ENCODE results near the gene KIAA1549. TPM values are rescaled to one million over a fixed set of nuclear protein-coding genes. Genes with fewer than 3 reads are reported as not detected.
"Not testable (repeated sequence)": the region's sequence is repeated elsewhere in the genome, so short reads cannot be mapped to it uniquely, and the experiment has no call there.

KIAA1549 gene
- polyA plus RNA-seq, 2 donors, result 0.16 to 0.20 TPM

DNA sequence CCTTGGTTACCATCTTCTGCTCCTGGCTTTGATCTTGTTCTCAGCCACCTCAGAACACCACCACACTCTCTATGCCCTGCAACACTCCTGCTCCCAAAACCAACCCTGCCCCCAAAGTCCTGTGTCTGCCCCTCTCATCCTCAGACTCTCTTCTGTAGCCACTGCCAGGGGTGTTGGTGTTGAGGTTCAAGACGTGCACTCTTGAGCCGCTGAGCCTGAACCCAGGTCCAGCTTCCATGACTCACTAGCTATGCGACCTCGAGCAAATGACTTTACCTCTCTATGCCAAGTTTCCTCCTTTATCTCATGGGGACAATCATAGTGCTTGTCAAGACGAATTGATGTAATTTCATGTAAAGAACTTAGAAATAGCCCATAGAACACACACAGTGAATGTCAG lies 182.4 kb downstream of the KIAA1549 start:
- Histone ChIP-seq H3K27ac (ENCODE audit: low read depth in 2 of 2, low read length in 1 of 2) (no peak overlapping the region), H3K36me3 (ENCODE audit: control insufficient read depth in 2 of 2, insufficient read depth in 2 of 2, low read length in 1 of 2) (no peaks in the 10 kb centered on the region), H3K27me3 (ENCODE audit: control insufficient read depth in 1 of 2, insufficient read depth in 2 of 2, low read length in 2 of 2) (no peaks in the 10 kb centered on the region), H3K4me3 (ENCODE audit: low read depth in 1 of 2, low read length in 2 of 2) (no peak overlapping the region), H3K4me1 (ENCODE audit: control insufficient read depth in 2 of 2, insufficient read depth in 2 of 2, low read length in 1 of 2) (no peaks in the 10 kb centered on the region), H3K9me3 (ENCODE audit: control insufficient read depth in 2 of 2, insufficient read depth in 1 of 2, low read depth in 1 of 2, low read length in 1 of 2) (peaks cover 0 to 6% of the 10 kb centered on the region in 2 donors)
- 59% methylated on average over 5 of the region's 5 CpGs for WGBS, 2 donors

DNA sequence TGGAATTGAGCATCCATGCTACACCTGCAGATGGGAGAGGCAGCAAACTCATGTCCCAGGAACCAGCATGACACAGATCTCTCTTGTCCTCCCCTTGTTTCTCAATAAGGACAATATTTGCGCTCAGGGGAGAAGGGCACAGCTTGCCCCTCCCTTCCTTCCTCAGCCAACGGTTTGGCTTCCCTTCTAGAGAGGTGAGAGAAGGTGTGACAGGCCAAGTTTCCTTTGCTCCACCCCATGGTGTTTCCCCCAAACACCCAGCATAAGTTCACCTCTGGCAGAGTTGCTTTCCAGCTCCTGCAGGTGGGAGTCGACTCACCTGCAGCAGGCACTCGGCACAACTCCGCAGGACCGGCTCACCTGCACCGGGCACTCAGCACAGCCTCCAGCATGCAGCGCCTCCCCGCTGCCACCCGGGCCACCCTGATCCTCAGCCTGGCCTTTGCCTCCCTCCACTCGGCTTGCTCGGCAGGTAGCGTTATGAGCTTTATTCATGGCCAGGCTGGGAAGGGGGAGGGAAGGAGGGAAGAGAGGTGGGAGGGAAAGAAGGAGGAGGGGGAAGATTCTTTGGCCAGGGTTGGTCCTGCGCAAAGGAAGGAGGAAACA lies 183.4 kb downstream of the KIAA1549 start, which contains the start of the genes ATP6V0A4 and TMEM213:
Gene ATP6V0A4 (minus strand): TSS at position 482 of the 606 bp plus-strand sequence. CDS start 26,949 bp downstream, outside the sequence.
Gene TMEM213 (plus strand): TSS at position 280 of the 606 bp plus-strand sequence. CDS start 111 bp downstream, at position 391.
- Histone ChIP-seq H3K4me3 (ENCODE audit: low read depth in 1 of 2, low read length in 2 of 2) (no peak within 1 kb of the TSS), H3K9me3 (ENCODE audit: control insufficient read depth in 2 of 2, insufficient read depth in 1 of 2, low read depth in 1 of 2, low read length in 1 of 2) (peaks cover 0 to 5% of the 10 kb centered on the region in 2 donors), H3K27ac (ENCODE audit: low read depth in 2 of 2, low read length in 1 of 2) (no peak within 1 kb of the TSS), H3K27me3 (ENCODE audit: control insufficient read depth in 1 of 2, insufficient read depth in 2 of 2, low read length in 2 of 2) (no peaks in the 10 kb centered on the region), H3K36me3 (ENCODE audit: control insufficient read depth in 2 of 2, insufficient read depth in 2 of 2, low read length in 1 of 2) (no peaks in the 10 kb centered on the region), H3K4me1 (ENCODE audit: control insufficient read depth in 2 of 2, insufficient read depth in 2 of 2, low read length in 1 of 2) (no peaks in the 10 kb centered on the region)
- 21 to 27% methylated on average over 14 of the region's 14 CpGs for WGBS, 2 donors

DNA sequence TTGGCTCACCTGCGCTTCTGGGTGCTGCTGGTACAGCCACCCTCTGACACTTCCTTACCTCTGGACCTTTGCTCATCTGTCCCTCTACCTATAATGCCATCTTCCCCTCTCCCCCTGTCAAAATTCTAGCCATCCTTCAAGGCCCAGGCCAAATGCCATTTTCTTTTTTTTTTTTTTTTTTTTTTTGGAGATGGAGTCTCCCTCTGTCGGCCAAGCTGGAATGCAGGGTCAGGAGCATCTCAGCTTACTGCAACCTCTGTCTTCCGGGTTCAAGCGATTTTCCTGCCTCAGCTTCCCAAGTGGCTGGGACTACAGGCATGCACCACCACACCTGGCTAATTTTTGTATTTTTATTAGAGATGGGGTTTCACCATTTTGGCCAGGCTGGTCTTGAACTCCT lies 184.1 kb downstream of the KIAA1549 start:
- not testable (repeated sequence) for H3K9me3 ChIP-seq (ENCODE audit: control insufficient read depth in 2 of 2, insufficient read depth in 1 of 2, low read depth in 1 of 2, low read length in 1 of 2); H3K27me3 ChIP-seq (ENCODE audit: control insufficient read depth in 1 of 2, insufficient read depth in 2 of 2, low read length in 2 of 2); H3K4me3 ChIP-seq (ENCODE audit: low read depth in 1 of 2, low read length in 2 of 2); H3K4me1 ChIP-seq (ENCODE audit: control insufficient read depth in 2 of 2, insufficient read depth in 2 of 2, low read length in 1 of 2); H3K27ac ChIP-seq (ENCODE audit: low read depth in 2 of 2, low read length in 1 of 2); H3K36me3 ChIP-seq (ENCODE audit: control insufficient read depth in 2 of 2, insufficient read depth in 2 of 2, low read length in 1 of 2)
- 84% methylated on average over 4 of the region's 4 CpGs for WGBS, 2 donors

DNA sequence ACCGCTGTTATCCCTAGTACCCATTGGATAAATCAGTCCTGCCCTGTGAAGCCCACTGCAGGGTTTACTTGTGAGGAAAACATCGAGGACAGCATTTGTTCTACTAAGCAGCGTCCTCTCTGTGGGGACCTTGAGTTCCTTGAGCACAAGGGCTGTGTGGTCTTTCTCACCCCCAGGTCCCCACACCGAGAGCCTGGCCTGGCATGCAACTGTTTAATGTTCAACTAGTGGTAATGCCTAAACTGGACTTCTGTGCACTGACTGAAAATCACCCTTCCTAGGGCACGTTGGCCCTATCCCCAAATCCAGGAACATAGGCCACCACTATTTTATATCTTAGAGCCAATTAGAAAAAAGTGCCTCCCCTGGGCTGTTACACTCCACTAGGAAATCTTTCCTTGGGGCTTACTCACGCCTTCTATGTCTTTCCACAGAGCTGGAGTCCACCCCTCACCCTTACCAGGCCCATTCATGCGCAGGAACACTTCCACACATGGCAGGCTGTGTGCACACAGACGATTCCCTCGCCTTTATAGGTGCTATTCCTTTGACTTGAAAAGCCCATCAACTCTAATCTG lies 185.1 kb downstream of the KIAA1549 start:
- H3K4me1 ChIP-seq (ENCODE audit: control insufficient read depth in 2 of 2, insufficient read depth in 2 of 2, low read length in 1 of 2), result no peaks in the 10 kb centered on the region
- 84 to 87% methylated on average over 9 of the region's 9 CpGs for whole genome bisulfite sequencing, 2 donors
- no peak overlapping the region for H3K27ac ChIP-seq (ENCODE audit: low read depth in 2 of 2, low read length in 1 of 2)
- H3K36me3 ChIP-seq (ENCODE audit: control insufficient read depth in 2 of 2, insufficient read depth in 2 of 2, low read length in 1 of 2), result no peaks in the 10 kb centered on the region
- H3K9me3 ChIP-seq (ENCODE audit: control insufficient read depth in 2 of 2, insufficient read depth in 1 of 2, low read depth in 1 of 2, low read length in 1 of 2), result peaks cover 0 to 2% of the 10 kb centered on the region in 2 donors
- H3K27me3 ChIP-seq (ENCODE audit: control insufficient read depth in 1 of 2, insufficient read depth in 2 of 2, low read length in 2 of 2), result no peaks in the 10 kb centered on the region
- H3K4me3 ChIP-seq (ENCODE audit: low read depth in 1 of 2, low read length in 2 of 2), result no peak overlapping the region

DNA sequence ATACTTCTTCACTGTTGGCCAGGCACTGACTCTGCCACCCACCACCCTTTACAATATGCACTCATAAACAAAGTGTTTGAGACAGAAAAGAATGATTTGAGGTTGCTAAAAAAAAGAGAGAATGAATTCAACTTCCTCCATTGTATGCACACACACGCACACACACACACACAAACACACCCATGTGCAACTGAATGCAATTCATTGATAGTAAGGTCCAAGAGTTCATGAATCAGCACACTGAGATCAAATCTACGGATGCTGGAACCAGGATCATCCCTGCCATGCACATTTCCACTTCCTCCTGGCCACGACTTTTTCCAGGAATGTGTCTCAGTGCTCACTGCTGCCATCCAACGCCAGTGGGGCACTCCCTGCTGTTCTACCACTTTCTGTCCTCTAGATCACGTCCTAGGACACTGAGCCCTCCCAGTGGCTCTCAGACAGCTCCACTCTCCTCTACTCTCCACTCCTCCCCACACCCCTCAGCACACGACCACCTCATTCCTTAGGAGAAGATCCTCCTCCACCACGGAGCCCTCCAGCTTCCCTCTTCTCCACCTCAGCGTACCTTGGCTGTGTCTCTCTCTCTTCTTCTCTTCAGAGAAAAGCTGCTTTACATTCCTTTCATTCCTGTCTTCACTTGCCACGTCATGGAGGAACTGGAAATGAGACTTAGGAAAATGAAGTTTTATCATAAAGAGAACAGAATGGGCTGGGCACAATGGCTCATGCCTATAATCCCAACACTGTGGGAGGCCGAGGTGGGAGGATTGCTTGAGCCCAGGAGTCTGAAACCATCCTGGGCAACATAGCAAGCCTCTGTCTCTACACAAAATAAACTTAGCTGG lies 195.4 kb downstream of the KIAA1549 start:
- no peaks in the 10 kb centered on the region for H3K36me3 ChIP-seq (ENCODE audit: control insufficient read depth in 2 of 2, insufficient read depth in 2 of 2, low read length in 1 of 2)
- WGBS, 2 donors, result 51 to 52% methylated on average over 10 of the region's 10 CpGs
- H3K4me3 ChIP-seq (ENCODE audit: low read depth in 1 of 2, low read length in 2 of 2), result no peak overlapping the region
- no peaks in the 10 kb centered on the region for H3K27me3 ChIP-seq (ENCODE audit: control insufficient read depth in 1 of 2, insufficient read depth in 2 of 2, low read length in 2 of 2)
- no peak overlapping the region for H3K27ac ChIP-seq (ENCODE audit: low read depth in 2 of 2, low read length in 1 of 2)
- no peaks in the 10 kb centered on the region for H3K4me1 ChIP-seq (ENCODE audit: control insufficient read depth in 2 of 2, insufficient read depth in 2 of 2, low read length in 1 of 2)
- H3K9me3 ChIP-seq (ENCODE audit: control insufficient read depth in 2 of 2, insufficient read depth in 1 of 2, low read depth in 1 of 2, low read length in 1 of 2), result peaks cover 0 to 2% of the 10 kb centered on the region in 2 donors

DNA sequence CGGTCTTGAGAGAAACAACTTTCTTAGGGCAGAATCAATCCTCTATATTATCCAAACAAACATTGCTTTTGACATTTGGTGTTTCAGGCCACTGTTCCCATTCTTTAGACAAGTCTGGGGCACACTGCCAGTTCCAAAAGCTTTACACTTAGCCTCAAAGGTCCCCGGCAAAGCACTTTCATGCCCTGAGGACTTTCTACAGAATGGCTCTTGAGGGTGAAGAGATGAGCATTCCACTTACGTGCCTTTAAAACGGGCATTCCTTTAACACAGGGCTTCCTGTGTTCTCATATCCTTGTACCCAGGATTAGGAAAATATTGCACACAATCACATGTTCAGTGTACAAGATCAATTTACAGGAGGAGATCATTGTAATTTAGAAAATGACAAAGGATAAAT lies 196.5 kb downstream of the KIAA1549 start:
- Histone ChIP-seq H3K36me3 (ENCODE audit: control insufficient read depth in 2 of 2, insufficient read depth in 2 of 2, low read length in 1 of 2) (no peaks in the 10 kb centered on the region), H3K9me3 (ENCODE audit: control insufficient read depth in 2 of 2, insufficient read depth in 1 of 2, low read depth in 1 of 2, low read length in 1 of 2) (peaks cover 0 to 2% of the 10 kb centered on the region in 2 donors), H3K27me3 (ENCODE audit: control insufficient read depth in 1 of 2, insufficient read depth in 2 of 2, low read length in 2 of 2) (no peaks in the 10 kb centered on the region), H3K4me3 (ENCODE audit: low read depth in 1 of 2, low read length in 2 of 2) (no peak overlapping the region), H3K4me1 (ENCODE audit: control insufficient read depth in 2 of 2, insufficient read depth in 2 of 2, low read length in 1 of 2) (no peaks in the 10 kb centered on the region), H3K27ac (ENCODE audit: low read depth in 2 of 2, low read length in 1 of 2) (no peak overlapping the region)
- WGBS, 2 donors, result 24 to 48% methylated on average over 4 of the region's 4 CpGs

Other genes starting within 250 kb of the KIAA1549 start
- gene TMEM213, start 183.4 kb downstream of the KIAA1549 start, polyA plus RNA-seq, result not detected
- 1 to 10 TPM; 1.3 to 4.4 TPM for gene ATP6V0A4, start 183.2 kb downstream of the KIAA1549 start, polyA plus RNA-seq
- gene ZC3HAV1L, start 54.7 kb upstream of the KIAA1549 start, polyA plus RNA-seq, result 1 to 10 TPM in 1 of 2 donors, under 1 TPM in 1; 0.92 to 1.1 TPM
- 1 to 10 TPM; 7.6 TPM for gene ZC3HAV1, start 128.3 kb upstream of the KIAA1549 start, polyA plus RNA-seq
- gene UBN2, start 249.8 kb upstream of the KIAA1549 start, polyA plus RNA-seq, result 1 to 10 TPM; 1.4 to 3.0 TPM

All from esophagus (tissue), 2 donors.